SH-SY5Y (cell line): Measurements from ENCODE around the gene NEU2.

Source experiments
- GATA2 ChIP-seq: IDR thresholded peaks from 2 replicates; pipeline ENCODE4 v1.6.1; 2011; ENCODE audit warnings: mild to moderate bottlenecking, low read depth, low read length
- GATA3 ChIP-seq: IDR thresholded peaks from 2 replicates; pipeline ENCODE4 v1.6.1; 2011; ENCODE audit warnings: low read depth, mild to moderate bottlenecking, low read length, moderate library complexity

The NEU2 gene

GRCh38 chr2:233035426-233036161 is 3.1 kb downstream of the NEU2 start:
- TF ChIP-seq GATA3 (no peak), GATA2 (no peak)

- no peak for TF ChIP-seq GATA3
- no peak for TF ChIP-seq GATA2
Measured at GRCh38 chr2:233036162-233036838, 3.8 kb downstream of the NEU2 start.

- TF ChIP-seq GATA3 (no peak), GATA2 (no peak)
Measured at GRCh38 chr2:233037078-233037477, 4.6 kb downstream of the NEU2 start.

- no peak for TF ChIP-seq GATA3
- no peak for TF ChIP-seq GATA2
Measured at GRCh38 chr2:233039212-233039845, 6.9 kb downstream of the NEU2 start.

GRCh38 chr2:233039846-233040530 is 7.5 kb downstream of the NEU2 start:
- TF ChIP-seq GATA2 (no peak), GATA3 (no peak)

- TF ChIP-seq GATA3 (no peak), GATA2 (no peak)
Measured at GRCh38 chr2:233040571-233040970, 8.1 kb downstream of the NEU2 start.

GRCh38 chr2:233041722-233042323 is 9.4 kb downstream of the NEU2 start:
- TF ChIP-seq GATA2 (no peak), GATA3 (no peak)

GRCh38 chr2:233042549-233042948 is 10.1 kb downstream of the NEU2 start:
- no peak for TF ChIP-seq GATA2
- no peak for TF ChIP-seq GATA3

- TF ChIP-seq GATA3 (no peak), GATA2 (no peak)
Measured at GRCh38 chr2:233044974-233045605, 12.6 kb downstream of the NEU2 start.

- TF ChIP-seq GATA2 (no peak), GATA3 (no peak)
Measured at GRCh38 chr2:233047206-233047605, 14.7 kb downstream of the NEU2 start.

GRCh38 chr2:233047667-233048066 is 15.2 kb downstream of the NEU2 start:
- no peak for TF ChIP-seq GATA3
- TF ChIP-seq GATA2, result no peak

GRCh38 chr2:233048569-233049193 is 16.2 kb downstream of the NEU2 start:
- TF ChIP-seq GATA3 (no peak), GATA2 (no peak)

- no peak for TF ChIP-seq GATA3
- no peak for TF ChIP-seq GATA2
Measured at GRCh38 chr2:233049194-233049761, 16.8 kb downstream of the NEU2 start.
